ENCODE results near the gene ADIPOR2.

Gene ADIPOR2, protein sequence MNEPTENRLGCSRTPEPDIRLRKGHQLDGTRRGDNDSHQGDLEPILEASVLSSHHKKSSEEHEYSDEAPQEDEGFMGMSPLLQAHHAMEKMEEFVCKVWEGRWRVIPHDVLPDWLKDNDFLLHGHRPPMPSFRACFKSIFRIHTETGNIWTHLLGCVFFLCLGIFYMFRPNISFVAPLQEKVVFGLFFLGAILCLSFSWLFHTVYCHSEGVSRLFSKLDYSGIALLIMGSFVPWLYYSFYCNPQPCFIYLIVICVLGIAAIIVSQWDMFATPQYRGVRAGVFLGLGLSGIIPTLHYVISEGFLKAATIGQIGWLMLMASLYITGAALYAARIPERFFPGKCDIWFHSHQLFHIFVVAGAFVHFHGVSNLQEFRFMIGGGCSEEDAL

DNA sequence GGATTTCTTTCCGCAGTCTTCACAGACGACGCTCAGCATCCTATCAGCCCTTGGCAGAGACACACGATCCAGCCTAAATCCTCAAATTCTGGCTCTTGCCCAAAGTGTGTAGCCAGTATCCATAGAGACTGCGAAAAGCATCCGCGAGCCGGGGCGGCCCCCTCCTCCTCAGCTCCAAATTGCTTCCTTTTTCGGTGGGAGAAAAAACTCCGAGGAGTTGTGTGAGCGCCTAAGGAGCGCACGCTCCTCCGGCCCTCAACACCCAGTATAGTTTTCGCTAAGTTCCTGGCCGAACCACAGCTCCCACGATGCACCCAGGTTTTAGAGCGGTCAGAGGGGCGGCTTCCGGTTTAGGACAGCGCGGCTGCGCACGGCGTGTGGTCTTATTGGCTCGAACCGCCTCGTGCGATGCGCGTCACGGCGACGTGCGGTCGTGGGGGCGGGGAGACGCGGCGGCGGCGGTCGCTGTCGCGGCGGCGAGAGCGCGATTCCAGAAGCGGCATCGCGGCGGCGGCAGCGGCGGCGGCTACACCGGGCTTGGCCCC lies at the start of gene ADIPOR2:
TSS of gene ADIPOR2 (plus strand) at position 493 of the 545 bp plus-strand sequence. CDS start 63,274 bp downstream, outside the sequence.
- peak within 1 kb of the TSS; percentile 88 to 94 for H3K9ac ChIP-seq (ENCODE audit: low read depth in 1 of 2, low read length in 2 of 2)
- H3K27ac ChIP-seq (ENCODE audit: low read depth, low read length): peak within 1 kb of the TSS; percentile 92
- H3K4me1 ChIP-seq (ENCODE audit: control insufficient read depth in 1 of 2, insufficient read depth in 2 of 2, low read length in 2 of 2): peaks cover 11 to 17% of the 10 kb centered on the region in 2 donors
- no peaks in the 10 kb centered on the region for H3K36me3 ChIP-seq (ENCODE audit: control insufficient read depth in 1 of 2, insufficient read depth in 2 of 2, low read length in 2 of 2)
- H3K27me3 ChIP-seq (ENCODE audit: control insufficient read depth in 1 of 2, insufficient read depth in 2 of 2, low read length in 2 of 2): no peaks in the 10 kb centered on the region
- peak within 1 kb of the TSS; percentile 83 to 88 for H3K4me3 ChIP-seq (ENCODE audit: low read depth in 1 of 2, low read length in 2 of 2)
- no peaks in the 10 kb centered on the region for H3K9me3 ChIP-seq (ENCODE audit: control insufficient read depth in 1 of 2, low read length in 2 of 2)

DNA sequence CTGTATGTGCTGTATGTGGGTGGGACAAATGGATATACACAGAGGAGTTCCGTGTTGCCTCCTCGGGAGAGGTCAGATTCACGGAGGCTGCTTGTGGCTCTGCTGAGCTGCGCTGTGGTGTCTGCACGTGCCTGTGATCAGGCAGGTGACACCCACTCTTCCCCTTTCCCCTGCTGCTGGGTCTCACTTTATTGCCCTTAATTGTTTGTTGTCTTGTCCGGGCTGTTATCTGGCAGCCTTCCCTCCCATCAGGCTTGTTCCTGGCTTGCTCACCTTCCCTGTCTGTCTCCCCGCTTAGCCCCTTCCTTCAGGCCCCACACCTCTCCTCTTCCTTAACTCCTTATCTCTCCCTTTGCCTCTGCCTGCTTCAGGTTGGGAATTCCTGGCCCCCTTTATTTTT lies 48.4 kb upstream of the ADIPOR2 start:
- Histone ChIP-seq H3K4me1 (ENCODE audit: control insufficient read depth in 1 of 2, insufficient read depth in 2 of 2, low read length in 2 of 2) (peaks cover 10 to 17% of the 10 kb centered on the region in 2 donors), H3K4me3 (ENCODE audit: low read depth in 1 of 2, low read length in 2 of 2) (no peak overlapping the region), H3K9ac (ENCODE audit: low read depth in 1 of 2, low read length in 2 of 2) (no peak overlapping the region), H3K27me3 (ENCODE audit: control insufficient read depth in 1 of 2, insufficient read depth in 2 of 2, low read length in 2 of 2) (no peaks in the 10 kb centered on the region), H3K36me3 (ENCODE audit: control insufficient read depth in 1 of 2, insufficient read depth in 2 of 2, low read length in 2 of 2) (no peaks in the 10 kb centered on the region), H3K27ac (ENCODE audit: low read depth, low read length) (no peak overlapping the region), H3K9me3 (ENCODE audit: control insufficient read depth in 1 of 2, low read length in 2 of 2) (no peaks in the 10 kb centered on the region)

DNA sequence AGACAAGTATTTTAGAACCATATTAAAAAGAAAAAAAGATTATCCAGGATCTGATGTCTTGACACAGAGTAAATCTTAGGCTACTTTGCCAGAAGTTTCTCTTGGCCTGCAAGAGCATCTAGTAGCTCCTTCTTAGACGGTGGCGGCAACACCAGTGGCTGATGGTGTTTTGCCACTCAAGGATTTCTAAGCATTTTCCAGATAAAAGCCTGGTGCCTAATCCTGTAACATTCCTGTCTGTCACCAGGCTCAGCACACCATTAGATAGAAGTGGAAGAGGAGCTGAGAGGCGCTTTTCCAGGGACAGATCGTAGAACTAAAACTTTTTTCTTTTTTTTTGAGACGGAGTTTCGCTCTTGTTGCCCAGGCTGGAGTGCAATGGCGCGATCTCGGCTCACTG lies 47.8 kb upstream of the ADIPOR2 start:
- Histone ChIP-seq H3K9me3 (ENCODE audit: control insufficient read depth in 1 of 2, low read length in 2 of 2) (no peaks in the 10 kb centered on the region), H3K36me3 (ENCODE audit: control insufficient read depth in 1 of 2, insufficient read depth in 2 of 2, low read length in 2 of 2) (no peaks in the 10 kb centered on the region), H3K4me3 (ENCODE audit: low read depth in 1 of 2, low read length in 2 of 2) (no peak overlapping the region), H3K4me1 (ENCODE audit: control insufficient read depth in 1 of 2, insufficient read depth in 2 of 2, low read length in 2 of 2) (peaks cover 10 to 17% of the 10 kb centered on the region in 2 donors), H3K27me3 (ENCODE audit: control insufficient read depth in 1 of 2, insufficient read depth in 2 of 2, low read length in 2 of 2) (no peaks in the 10 kb centered on the region), H3K27ac (ENCODE audit: low read depth, low read length) (no peak overlapping the region), H3K9ac (ENCODE audit: low read depth in 1 of 2, low read length in 2 of 2) (no peak overlapping the region)

DNA sequence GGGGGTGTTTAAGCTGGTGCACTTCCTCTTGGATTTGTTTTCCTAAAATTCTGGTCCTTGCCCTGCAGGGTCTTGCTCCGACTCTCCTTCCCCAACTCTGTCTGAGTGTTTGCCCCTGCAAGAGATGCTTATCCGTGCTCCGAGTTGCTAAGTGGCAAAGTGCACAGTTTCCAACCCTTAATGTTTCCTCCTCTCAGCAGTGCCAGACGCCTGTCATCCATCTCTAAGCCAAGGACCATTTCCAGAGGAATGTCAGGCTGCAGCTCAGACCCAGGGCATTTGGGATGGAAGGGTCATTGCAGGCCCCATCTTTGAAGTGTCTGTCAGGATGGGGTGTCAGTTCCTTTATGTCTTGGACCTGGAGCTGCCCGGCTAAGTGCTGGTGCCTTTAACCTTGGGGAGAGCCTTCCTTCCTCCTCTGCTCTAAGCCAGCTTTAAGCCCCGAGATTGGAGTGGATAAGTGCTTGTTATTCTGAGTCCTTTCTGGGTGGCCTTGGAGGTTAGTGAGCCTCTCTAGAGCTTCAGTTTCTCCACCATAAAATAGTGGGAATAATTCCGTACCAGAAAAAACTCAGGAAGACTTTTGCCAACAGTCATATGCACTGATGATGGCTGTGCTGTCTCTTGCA lies 46.9 kb upstream of the ADIPOR2 start:
- Histone ChIP-seq H3K27ac (ENCODE audit: low read depth, low read length) (no peak overlapping the region), H3K4me1 (ENCODE audit: control insufficient read depth in 1 of 2, insufficient read depth in 2 of 2, low read length in 2 of 2) (peaks cover 10 to 17% of the 10 kb centered on the region in 2 donors), H3K9ac (ENCODE audit: low read depth in 1 of 2, low read length in 2 of 2) (no peak overlapping the region), H3K27me3 (ENCODE audit: control insufficient read depth in 1 of 2, insufficient read depth in 2 of 2, low read length in 2 of 2) (no peaks in the 10 kb centered on the region), H3K4me3 (ENCODE audit: low read depth in 1 of 2, low read length in 2 of 2) (no peak overlapping the region), H3K36me3 (ENCODE audit: control insufficient read depth in 1 of 2, insufficient read depth in 2 of 2, low read length in 2 of 2) (no peaks in the 10 kb centered on the region), H3K9me3 (ENCODE audit: control insufficient read depth in 1 of 2, low read length in 2 of 2) (no peaks in the 10 kb centered on the region)

DNA sequence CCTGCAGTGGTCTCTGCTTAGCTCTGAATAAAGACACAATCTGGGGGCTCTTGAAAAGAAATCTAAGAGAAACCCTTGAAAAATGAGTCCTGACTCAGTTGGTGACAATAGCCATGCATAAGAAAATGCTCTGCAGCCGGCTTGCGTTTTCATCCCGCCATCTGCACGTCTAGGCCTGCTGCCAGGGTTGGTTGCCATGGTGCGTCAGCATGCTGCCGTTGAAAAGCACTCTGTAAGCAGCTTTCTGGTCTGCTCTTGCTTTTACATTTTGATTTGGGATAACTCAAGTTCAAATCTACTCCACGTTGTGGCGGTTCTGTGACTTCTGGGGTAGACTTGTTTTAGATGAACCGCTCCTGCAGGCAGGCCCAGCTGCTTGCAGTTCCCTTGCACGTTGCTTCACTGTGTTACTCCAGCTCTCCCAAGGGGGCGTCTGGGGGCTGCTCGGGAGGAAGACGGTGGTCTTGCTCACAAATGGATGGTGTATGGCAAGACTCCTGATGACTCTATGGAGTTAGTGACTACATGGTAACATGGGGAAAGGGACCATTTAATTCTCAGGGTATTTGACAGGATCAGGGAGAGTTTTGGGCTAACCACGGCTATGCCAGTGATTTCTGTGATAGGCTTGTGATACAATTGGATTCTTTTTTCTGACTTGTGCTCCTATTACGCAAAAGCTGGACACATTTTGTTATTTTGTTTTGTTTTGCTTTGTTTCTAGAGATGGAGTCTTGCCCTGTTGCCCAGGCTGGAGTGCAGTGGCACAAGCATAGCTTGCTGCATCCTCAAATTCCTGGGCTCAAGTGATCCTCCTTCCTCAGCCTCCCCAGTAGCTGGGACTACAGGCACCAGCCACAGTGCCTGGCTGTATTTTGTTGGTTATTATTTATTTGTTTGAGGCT lies 46.1 kb upstream of the ADIPOR2 start:
- Histone ChIP-seq H3K9ac (ENCODE audit: low read depth in 1 of 2, low read length in 2 of 2) (no peak overlapping the region), H3K4me3 (ENCODE audit: low read depth in 1 of 2, low read length in 2 of 2) (no peak overlapping the region), H3K36me3 (ENCODE audit: control insufficient read depth in 1 of 2, insufficient read depth in 2 of 2, low read length in 2 of 2) (no peaks in the 10 kb centered on the region), H3K27me3 (ENCODE audit: control insufficient read depth in 1 of 2, insufficient read depth in 2 of 2, low read length in 2 of 2) (no peaks in the 10 kb centered on the region), H3K9me3 (ENCODE audit: control insufficient read depth in 1 of 2, low read length in 2 of 2) (no peaks in the 10 kb centered on the region), H3K4me1 (ENCODE audit: control insufficient read depth in 1 of 2, insufficient read depth in 2 of 2, low read length in 2 of 2) (peaks cover 10 to 17% of the 10 kb centered on the region in 2 donors), H3K27ac (ENCODE audit: low read depth, low read length) (no peak overlapping the region)

DNA sequence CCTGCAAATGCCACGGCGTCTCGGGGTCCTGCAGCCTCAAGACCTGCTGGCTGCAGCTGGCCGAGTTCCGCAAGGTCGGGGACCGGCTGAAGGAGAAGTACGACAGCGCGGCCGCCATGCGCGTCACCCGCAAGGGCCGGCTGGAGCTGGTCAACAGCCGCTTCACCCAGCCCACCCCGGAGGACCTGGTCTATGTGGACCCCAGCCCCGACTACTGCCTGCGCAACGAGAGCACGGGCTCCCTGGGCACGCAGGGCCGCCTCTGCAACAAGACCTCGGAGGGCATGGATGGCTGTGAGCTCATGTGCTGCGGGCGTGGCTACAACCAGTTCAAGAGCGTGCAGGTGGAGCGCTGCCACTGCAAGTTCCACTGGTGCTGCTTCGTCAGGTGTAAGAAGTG lies 45.1 kb upstream of the ADIPOR2 start:
- Histone ChIP-seq H3K4me3 (ENCODE audit: low read depth in 1 of 2, low read length in 2 of 2) (no peak overlapping the region), H3K4me1 (ENCODE audit: control insufficient read depth in 1 of 2, insufficient read depth in 2 of 2, low read length in 2 of 2) (peaks cover 10 to 24% of the 10 kb centered on the region in 2 donors), H3K27ac (ENCODE audit: low read depth, low read length) (no peak overlapping the region), H3K36me3 (ENCODE audit: control insufficient read depth in 1 of 2, insufficient read depth in 2 of 2, low read length in 2 of 2) (no peaks in the 10 kb centered on the region), H3K9ac (ENCODE audit: low read depth in 1 of 2, low read length in 2 of 2) (no peak overlapping the region), H3K9me3 (ENCODE audit: control insufficient read depth in 1 of 2, low read length in 2 of 2) (no peaks in the 10 kb centered on the region), H3K27me3 (ENCODE audit: control insufficient read depth in 1 of 2, insufficient read depth in 2 of 2, low read length in 2 of 2) (no peaks in the 10 kb centered on the region)

DNA sequence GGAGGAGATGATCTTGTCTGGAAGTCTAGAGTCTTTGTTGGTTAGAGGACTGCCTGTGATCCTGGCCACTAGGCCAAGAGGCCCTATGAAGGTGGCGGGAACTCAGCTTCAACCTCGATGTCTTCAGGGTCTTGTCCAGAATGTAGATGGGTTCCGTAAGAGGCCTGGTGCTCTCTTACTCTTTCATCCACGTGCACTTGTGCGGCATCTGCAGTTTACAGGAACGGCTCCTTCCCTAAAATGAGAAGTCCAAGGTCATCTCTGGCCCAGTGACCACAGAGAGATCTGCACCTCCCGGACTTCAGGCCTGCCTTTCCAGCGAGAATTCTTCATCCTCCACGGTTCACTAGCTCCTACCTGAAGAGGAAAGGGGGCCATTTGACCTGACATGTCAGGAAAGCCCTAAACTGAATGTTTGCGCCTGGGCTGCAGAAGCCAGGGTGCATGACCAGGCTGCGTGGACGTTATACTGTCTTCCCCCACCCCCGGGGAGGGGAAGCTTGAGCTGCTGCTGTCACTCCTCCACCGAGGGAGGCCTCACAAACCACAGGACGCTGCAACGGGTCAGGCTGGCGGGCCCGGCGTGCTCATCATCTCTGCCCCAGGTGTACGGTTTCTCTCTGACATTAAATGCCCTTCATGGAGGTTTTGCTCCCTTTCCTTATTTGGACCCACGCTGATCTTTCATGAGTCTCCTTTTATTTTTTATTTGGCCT lies 44.1 kb upstream of the ADIPOR2 start:
- Histone ChIP-seq H3K36me3 (ENCODE audit: control insufficient read depth in 1 of 2, insufficient read depth in 2 of 2, low read length in 2 of 2) (no peaks in the 10 kb centered on the region), H3K4me1 (ENCODE audit: control insufficient read depth in 1 of 2, insufficient read depth in 2 of 2, low read length in 2 of 2) (peaks cover 10 to 24% of the 10 kb centered on the region in 2 donors), H3K9me3 (ENCODE audit: control insufficient read depth in 1 of 2, low read length in 2 of 2) (no peaks in the 10 kb centered on the region), H3K27me3 (ENCODE audit: control insufficient read depth in 1 of 2, insufficient read depth in 2 of 2, low read length in 2 of 2) (no peaks in the 10 kb centered on the region), H3K4me3 (ENCODE audit: low read depth in 1 of 2, low read length in 2 of 2) (no peak overlapping the region), H3K27ac (ENCODE audit: low read depth, low read length) (no peak overlapping the region), H3K9ac (ENCODE audit: low read depth in 1 of 2, low read length in 2 of 2) (no peak overlapping the region)

DNA sequence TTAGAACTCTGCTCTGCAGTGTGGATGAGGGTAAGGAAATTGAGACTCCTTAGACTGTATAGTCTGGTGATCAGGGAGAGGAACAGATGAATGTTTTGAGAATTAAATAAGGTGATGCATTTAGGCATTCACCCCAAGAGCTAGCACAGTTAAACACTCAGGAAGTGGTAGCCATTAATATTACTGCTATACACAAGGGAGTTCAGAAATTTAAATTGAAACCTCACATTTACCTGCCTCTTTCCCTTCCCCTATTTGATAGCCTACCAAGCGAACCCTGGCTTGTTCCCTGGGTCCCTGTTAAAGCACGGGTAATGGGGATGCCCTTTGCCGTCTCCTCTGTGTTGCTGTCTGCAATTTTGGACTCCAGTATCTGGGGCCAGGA lies 43.6 kb upstream of the ADIPOR2 start:
- H3K4me3 ChIP-seq (ENCODE audit: low read depth in 1 of 2, low read length in 2 of 2): no peak overlapping the region
- H3K36me3 ChIP-seq (ENCODE audit: control insufficient read depth in 1 of 2, insufficient read depth in 2 of 2, low read length in 2 of 2): no peaks in the 10 kb centered on the region
- peaks cover 9 to 22% of the 10 kb centered on the region in 2 donors for H3K4me1 ChIP-seq (ENCODE audit: control insufficient read depth in 1 of 2, insufficient read depth in 2 of 2, low read length in 2 of 2)
- no peaks in the 10 kb centered on the region for H3K9me3 ChIP-seq (ENCODE audit: control insufficient read depth in 1 of 2, low read length in 2 of 2)
- H3K27ac ChIP-seq (ENCODE audit: low read depth, low read length): no peak overlapping the region
- H3K27me3 ChIP-seq (ENCODE audit: control insufficient read depth in 1 of 2, insufficient read depth in 2 of 2, low read length in 2 of 2): no peaks in the 10 kb centered on the region
- no peak overlapping the region for H3K9ac ChIP-seq (ENCODE audit: low read depth in 1 of 2, low read length in 2 of 2)

DNA sequence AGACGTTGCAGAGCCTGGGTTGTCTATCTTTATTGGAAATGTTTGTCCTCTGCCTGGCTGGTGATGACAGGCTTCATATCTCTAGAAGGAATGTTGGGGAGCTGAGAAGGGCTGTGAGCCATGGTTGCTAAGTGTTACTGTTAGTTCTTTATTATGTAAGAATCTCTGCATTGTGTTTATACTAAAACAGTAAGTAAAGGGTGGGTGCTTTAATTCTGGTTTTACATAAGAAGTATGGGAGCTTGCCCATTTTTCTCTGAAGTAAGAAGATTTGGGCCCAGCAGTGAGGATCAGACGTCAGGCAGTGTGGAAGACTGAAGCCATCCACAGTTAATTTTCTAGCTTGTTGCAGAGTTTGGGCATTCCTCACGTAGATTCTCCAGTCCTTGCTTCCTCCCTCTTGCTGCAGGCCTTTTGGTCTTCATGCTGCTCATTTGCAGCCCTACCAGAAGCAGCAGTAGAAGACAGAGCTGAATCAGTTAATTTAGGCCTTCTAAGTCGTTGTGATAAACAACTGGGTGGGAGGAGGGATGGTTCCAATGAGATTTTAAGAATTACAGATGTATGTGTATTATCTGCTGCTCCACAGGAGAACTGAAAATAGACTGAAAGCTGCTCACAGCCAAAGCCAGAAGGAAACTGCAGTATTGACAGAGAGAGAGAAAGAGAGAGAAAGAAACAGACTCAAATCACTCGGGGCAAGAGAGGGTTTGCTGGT lies 40.5 kb upstream of the ADIPOR2 start:
- Histone ChIP-seq H3K27me3 (ENCODE audit: control insufficient read depth in 1 of 2, insufficient read depth in 2 of 2, low read length in 2 of 2) (no peaks in the 10 kb centered on the region), H3K4me1 (ENCODE audit: control insufficient read depth in 1 of 2, insufficient read depth in 2 of 2, low read length in 2 of 2) (peaks cover 0 to 7% of the 10 kb centered on the region in 2 donors), H3K9ac (ENCODE audit: low read depth in 1 of 2, low read length in 2 of 2) (no peak overlapping the region), H3K36me3 (ENCODE audit: control insufficient read depth in 1 of 2, insufficient read depth in 2 of 2, low read length in 2 of 2) (no peaks in the 10 kb centered on the region), H3K27ac (ENCODE audit: low read depth, low read length) (no peak overlapping the region), H3K9me3 (ENCODE audit: control insufficient read depth in 1 of 2, low read length in 2 of 2) (no peaks in the 10 kb centered on the region), H3K4me3 (ENCODE audit: low read depth in 1 of 2, low read length in 2 of 2) (no peak overlapping the region)

Data from duodenal mucosa (tissue), 2 donors.